GM18861 (cell line): Measurements from ENCODE around the gene ILKAP.

Experiments used
- ATAC-seq: cut with Tn5 transposase; IDR thresholded peaks from one replicate; pipeline ENCODE4 v1.9.1; 2021; ENCODE audit not compliant: unreplicated experiment

The ILKAP gene

DNA sequence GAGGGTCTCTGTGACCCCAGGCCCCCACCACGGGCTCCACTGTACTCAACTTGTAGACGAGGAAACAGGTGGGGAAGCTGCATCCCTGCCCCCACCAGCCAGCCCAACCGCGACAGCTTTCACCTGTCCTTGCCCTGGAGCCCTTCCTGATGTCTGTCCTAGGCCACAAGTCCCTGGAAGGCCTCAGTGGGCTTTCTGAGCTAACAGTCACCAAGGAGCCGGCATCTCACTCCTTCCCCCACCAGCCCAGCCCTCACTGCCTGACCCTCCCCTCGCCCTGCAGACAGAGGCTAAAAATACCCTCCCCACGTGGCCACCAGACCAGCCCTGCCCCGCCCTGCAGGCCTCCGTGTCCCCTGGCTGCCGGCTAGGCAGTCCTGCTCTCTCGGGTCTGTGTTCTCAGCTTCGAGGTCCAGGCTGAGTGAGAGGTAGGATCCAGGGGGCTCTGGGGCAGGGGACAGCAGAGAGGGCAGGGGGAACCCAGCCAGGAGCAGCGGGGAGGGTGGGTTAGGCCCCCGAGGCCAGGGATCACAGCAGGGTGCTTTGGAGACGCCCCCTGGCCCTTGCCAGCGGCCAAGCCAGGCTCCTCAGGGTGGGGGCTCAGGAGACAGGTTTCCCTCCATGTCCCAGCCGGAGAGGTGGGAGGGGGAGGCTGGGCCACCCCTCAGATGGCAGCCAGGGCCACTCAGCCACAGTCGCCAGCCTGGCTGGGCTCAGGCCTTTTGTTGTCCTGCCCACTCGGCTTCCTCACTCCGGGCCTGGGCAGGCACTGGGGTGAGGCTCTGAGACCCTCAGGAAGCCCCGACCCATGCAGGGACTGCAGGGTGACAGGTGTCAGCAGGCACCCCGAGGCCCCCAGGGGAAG is 64.9 kb downstream of the ILKAP start, which contains the start of gene KLHL30:
TSS of gene KLHL30 (plus strand) at position 338 of the 865 bp plus-strand sequence. CDS start 2,087 bp downstream, outside the sequence.
- no peak for ATAC-seq

DNA sequence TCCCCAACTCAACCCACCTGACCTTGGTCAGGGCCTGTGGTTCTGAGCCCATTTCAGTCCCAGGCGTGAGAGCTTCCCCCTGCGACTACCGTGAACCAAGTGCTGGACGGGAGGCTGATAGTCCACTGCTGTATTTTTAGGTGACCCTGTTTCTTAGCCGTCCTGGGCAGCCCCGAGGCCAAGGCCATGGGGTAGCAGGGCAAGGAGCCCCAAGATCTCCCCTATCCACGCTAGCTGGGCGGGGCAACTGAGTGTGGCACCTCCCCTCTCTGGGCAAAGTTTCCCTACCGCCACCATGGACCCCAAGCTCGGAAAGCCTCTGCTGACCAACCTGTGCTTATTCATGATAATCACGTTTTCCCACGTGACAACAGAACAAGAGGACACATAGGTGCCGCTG is 65.6 kb downstream of the ILKAP start:
- no peak for ATAC-seq

DNA sequence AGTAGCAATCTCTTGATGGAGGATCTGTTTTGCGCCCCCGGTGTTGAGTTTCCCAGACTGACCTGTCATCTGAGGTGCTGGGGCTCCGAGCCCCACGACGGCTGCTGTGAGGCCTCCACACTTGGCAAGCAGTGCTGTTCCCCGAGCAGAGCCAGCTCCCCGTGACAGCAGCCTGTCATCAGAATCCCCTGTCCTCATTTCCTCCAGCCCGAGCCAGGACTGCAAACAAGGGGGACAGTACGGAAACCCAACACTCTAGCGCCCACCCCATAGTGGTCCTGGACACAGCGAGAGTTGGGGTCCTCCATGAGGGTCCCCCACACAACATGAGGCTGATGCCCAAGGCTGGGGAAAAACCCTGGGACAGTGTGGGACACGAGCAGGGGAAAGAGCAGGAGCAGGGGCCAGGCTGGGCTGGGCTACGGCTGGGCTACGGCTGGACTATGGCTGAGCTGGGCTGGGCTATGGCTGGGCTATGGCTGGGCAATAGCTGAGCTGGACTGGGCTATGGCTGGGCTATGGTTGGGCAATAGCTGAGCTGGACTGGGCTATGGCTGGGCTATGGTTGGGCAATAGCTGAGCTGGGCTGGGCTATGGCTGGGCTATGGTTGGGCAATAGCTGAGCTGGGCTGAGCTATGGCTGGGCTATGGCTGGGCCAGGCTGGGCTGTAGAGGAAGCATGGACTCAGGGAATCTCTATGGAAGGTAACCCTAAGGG is 66.5 kb downstream of the ILKAP start:
- no peak for ATAC-seq

GRCh38 chr2:238135601-238136150 is 67.8 kb downstream of the ILKAP start:
- no peak for ATAC-seq

GRCh38 chr2:238134393-238134785 is 69.1 kb downstream of the ILKAP start:
- ATAC-seq, result no peak

DNA sequence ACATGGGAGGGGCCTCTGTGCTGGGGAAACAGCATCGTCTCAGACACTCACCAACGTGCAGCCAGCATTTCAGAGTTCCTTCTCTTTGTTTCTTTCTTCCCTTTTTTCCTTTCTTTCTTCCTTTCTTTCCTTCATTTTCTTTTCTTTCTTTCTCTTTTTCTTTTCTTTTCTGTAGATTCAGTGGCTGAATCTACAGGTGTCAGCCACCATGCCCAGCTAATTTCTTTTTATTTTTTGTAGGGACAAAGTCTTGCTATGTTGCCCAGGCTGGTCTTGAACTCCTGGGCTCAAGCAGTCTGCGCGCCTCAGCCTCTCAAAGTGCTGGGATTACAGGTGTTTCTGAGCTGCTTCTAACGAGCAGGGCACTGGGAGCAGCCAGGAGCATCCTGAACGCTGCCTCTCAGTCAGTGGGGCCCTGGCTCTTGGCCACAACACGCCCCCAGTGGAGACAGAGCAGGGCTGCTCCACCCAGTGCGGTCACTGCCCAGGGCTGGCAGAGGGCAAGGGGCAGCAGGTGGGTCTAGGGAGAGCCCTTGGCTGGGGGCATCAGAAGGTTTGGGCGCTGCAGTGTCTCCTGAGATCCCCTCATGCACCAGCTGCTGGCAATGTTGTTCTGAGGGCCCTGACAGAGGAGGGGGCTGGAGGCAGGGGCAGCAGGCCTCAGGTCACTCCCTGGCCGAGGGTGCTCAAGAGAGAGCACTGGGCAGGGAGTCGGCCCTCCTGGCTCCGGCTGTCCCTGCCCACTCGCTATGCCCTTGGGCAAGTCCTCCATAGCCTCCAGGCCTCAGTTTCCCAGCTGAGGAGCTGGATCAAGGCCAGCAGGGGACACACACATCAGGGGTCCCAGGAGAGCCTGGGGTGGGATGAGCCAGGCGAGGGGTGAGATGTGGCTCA is 69.7 kb downstream of the ILKAP start:
- no peak for ATAC-seq

- ATAC-seq, result no peak
Observed at GRCh38 chr2:238132463-238133450, 70.7 kb downstream of the ILKAP start.

- no peak for ATAC-seq
Observed at GRCh38 chr2:238131761-238132462, 71.6 kb downstream of the ILKAP start.

- ATAC-seq, result no peak
Observed at GRCh38 chr2:238130696-238131628, 72.5 kb downstream of the ILKAP start.

DNA sequence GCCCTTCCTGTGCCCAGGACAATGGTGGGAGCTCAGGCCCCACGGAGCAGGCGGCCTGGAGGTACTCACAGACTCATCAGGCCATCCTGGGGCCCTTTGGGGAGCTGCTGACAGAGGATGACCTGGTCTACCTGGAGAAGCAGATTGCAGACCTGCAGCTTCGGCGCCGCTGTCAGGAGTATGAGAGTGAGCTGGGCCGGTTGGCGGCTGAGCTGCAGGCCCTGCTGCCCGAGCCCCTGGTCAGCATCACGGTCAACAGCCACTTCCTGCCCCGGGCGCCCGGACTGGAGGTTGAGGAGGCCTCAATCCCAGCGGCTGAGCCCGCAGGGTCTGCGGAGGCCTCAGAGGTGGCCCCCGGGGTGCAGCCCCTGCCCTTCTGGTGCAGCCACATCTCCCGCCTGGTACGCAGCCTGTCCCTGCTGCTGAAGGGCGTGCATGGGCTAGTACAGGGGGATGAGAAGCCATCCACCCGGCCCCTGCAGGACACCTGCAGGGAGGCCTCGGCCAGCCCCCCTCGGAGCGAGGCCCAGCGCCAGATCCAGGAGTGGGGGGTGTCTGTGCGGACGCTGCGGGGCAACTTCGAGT is 73.3 kb downstream of the ILKAP start:
- no peak for ATAC-seq

GRCh38 chr2:238129166-238130010 is 74.1 kb downstream of the ILKAP start:
- no peak for ATAC-seq

DNA sequence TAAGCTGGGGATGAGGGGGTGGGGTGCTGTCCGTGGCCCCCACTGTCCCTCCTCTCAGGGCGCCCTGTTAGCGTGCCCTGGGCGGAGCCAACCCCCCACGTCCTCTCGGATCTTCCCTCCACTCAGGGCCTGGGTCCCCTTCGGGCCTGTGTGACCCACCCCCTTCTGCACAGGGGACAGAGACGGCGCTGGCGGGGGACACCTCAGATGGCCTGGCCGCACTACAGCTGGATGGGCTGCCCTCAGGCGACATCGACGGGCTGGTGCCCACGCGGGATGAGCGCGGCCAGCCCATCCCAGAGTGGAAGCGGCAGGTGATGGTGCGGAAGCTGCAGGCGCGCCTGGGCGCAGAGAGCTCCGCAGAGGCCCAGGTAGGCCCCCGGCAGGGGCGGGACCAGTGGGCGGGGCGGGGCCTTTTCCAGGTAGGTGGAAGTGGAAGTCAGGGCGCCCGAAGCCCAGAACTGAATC is 74.9 kb downstream of the ILKAP start:
- no peak for ATAC-seq

DNA sequence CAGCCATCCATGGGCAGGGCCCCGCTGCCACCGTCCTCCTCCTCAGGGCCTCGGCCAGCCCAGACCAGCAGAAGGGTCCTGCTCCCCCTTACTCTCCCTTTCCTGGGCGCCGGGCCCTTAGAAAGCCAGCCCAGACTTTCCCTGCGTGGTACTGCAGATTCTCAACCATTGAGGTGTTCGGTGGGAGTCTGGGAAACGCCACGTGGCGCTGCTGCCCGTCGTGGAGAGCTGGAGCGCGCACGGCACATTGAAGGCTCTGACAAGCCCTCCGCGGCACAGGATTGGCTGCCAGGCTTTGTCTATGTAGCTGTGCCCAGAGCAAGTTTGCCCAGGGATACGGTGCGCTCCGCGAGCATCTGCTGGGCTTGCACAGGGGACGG is 75.4 kb downstream of the ILKAP start:
- no peak for ATAC-seq

DNA sequence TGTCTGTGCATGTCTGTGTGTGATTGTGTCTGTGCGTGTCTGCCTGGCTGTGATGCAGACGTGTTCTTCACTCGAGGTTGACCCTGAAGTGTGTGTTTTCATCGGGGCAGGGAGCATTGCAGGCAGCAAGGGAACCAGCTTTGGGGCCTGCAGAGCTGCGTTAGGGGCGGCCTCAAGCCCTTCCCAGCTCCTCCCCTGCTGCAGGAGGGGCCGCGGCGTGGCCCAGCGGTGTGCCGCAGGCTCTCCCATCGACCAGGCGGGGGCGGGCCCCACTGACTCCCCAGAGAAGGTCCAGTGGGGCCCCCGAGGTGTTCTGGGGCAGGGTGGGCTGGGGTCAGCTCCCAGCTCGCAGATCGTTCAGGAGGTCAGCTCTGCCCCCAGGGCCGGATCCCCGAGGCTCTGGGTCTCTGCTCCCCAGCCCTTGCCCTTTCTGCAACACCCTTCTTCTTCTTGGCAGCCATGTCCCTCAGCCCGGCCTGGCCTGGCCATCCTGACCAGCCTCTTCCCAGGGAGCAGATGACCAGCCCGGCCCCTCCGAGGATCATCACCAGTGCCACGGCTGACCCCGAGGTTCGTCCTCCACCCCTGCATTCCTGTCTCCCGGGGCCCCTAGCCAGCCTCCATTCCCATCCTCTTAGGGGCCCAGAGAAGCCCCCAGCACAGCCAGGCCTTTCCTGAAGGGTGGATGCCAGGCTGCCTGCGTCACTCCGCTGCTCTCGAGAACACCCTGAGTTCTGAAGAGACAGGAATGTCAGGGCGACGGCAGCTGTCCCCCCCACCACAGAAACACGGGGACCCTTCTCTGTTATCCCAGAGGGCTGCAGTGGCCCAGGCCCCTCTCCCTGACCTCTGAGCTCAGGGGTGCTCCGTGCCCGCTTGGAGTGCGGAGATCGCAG is 76.1 kb downstream of the ILKAP start:
- no peak for ATAC-seq

DNA sequence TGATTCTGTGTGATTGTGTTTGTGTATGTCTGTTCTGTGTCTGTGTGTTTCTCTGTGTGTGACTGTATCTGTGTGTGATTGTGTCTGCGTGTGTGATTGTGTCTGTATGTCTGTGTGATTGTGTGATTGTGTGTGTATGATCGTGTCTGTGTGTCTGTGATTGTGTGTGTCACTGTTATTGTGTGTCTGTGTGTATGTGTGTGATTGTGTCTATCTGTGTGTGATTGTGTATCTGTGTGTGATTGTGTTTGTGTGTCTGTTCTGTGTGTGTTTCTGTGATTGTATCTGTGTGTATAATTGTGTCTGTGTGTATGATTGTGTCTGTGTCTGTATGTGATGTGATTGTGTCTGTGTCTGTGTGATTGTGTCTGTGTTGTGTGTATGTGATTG is 76.7 kb downstream of the ILKAP start:
- ATAC-seq, result no peak

DNA sequence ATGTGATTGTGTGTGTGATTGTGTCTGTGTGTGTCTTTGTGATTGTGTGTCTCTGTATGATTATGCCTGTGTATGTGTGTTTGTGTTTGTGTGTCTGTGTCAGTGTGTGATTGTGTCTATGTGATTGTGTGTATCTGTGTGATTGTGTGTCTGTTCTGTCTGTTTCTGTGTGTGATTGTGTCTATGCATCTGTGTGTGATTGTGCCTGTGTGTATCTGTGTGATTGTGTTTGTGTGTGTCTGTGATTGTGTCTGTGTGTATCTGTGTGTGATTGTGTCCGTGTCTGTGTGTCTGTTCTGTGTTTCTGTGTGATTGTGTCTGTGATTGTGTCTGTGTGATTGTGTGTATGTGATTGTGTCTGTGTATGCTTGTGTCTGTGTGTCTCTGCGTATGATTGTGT is 77.2 kb downstream of the ILKAP start:
- no peak for ATAC-seq
